AG09309 (cell line): ENCODE measurements around the gene EEF1AKMT3.

Source experiments
- DNase-seq: peaks from one replicate; pipeline ENCODE4 v3.0.0-alpha.2; 2010; ENCODE audit warnings: low read depth
- H3K4me3 ChIP-seq: 2 replicates; pipeline ENCODE4 v1.5.1; 2011; ENCODE audit warnings: mild to moderate bottlenecking, low read depth, low read length, moderate library complexity; ENCODE audit not compliant: control insufficient read depth
- TF ChIP-seq, protein P1 (sequence below): IDR thresholded peaks from 2 replicates; pipeline ENCODE4 v1.5.1; 2011; ENCODE audit warnings: mild to moderate bottlenecking, low read depth, low read length, inconsistent platforms; ENCODE audit not compliant: insufficient read depth, control insufficient read depth; ENCODE audit errors: missing control alignments

The EEF1AKMT3 gene

DNA sequence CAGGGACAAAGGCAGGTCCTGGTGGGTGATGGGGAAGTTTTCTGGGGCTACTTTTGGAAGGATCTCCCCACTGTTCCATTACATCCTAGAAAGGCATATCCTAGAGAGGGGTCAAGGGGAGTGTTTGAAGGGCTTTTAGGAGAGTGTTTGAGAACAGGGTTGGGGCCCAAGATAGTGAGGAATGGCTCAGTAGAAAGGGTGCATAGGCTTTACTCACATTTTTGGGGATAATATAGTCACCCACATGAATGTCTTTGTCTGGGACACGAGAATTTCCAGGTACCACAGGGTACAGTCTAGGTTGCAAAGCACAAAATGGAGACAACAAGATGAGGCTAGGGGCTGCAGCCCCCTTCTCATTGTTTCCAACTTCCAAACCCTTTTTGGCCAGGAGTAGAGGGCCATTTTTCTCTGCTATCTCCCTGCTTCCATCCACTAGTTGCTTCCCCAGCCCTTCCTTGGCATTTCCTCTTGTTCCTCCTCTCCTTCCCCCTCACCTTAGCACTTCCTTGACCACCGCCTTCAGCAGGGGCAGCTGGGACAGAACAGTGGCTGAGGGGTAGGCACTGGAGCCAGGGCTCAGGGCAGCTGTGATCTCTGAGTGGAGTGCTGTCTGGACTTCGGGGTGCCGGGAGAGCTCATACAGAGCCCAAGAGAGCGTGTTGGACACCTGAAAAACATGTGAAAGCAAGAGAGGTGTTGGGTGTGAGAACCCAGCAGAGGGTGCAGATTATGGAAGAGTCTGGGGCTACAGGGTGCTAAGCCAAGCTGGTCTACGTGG, 8.3 kb upstream of the EEF1AKMT3 start:
- no peak for DNase-seq
- TF ChIP-seq, protein P1, sequence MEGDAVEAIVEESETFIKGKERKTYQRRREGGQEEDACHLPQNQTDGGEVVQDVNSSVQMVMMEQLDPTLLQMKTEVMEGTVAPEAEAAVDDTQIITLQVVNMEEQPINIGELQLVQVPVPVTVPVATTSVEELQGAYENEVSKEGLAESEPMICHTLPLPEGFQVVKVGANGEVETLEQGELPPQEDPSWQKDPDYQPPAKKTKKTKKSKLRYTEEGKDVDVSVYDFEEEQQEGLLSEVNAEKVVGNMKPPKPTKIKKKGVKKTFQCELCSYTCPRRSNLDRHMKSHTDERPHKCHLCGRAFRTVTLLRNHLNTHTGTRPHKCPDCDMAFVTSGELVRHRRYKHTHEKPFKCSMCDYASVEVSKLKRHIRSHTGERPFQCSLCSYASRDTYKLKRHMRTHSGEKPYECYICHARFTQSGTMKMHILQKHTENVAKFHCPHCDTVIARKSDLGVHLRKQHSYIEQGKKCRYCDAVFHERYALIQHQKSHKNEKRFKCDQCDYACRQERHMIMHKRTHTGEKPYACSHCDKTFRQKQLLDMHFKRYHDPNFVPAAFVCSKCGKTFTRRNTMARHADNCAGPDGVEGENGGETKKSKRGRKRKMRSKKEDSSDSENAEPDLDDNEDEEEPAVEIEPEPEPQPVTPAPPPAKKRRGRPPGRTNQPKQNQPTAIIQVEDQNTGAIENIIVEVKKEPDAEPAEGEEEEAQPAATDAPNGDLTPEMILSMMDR: no peak
- H3K4me3 ChIP-seq: no peak overlapping the region

DNA sequence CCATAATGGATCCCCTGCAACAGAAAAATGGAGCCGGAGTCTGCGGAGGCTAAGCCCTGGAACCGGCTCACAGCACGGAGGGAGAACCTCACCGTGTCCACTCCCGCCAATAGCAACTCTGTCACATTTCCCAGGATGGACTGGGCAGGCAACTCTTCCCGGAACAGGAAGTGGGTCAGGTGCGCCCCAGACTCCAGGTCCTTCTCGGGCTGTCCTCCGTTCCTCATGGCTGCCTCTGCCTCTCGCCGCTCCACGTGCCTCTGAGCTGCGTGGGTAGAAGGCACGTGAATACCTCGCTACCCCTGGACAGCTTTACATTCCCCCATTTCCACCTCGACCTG, 7.8 kb upstream of the EEF1AKMT3 start:
- no peak for DNase-seq
- TF ChIP-seq, protein P1: no peak
- peak overlapping the region; percentile 39 for H3K4me3 ChIP-seq

DNA sequence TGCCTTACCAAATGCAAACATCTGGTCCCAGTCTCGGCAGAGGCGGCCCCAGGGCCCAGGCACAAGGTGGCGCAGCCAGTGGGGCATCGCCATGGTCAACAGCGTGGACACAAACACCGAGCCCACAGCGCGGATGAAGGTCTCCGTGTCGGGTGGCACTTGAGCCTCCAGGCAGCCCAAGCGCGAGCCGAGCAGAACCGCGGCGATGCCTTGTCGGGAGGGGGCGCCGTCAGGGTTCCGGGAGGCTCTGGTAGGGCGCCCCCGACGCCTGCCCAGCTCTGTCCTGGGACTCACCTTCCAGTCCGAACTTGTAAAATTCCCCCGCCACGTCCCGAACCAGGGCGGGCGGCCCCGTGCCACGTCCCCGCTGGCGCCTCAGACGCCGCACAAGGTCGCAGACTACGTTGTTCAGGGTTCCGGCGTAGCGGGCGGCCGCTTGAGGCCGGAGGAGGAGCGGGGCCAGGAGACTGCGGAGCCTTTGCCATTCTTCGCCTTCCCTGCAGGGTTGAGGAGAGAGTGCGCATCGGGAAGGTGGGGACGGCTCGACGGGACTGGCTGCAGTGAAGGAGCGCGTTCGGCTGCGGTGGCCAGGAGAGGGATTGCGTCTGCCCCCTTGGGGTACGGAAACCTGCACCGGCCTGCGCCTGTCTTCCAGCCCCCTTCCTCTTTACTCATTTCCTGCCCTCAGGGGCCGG, 7.3 kb upstream of the EEF1AKMT3 start:
- DNase-seq: no peak
- peak overlapping the region; percentile 39 for H3K4me3 ChIP-seq
- TF ChIP-seq, protein P1: peak; percentile 53

DNA sequence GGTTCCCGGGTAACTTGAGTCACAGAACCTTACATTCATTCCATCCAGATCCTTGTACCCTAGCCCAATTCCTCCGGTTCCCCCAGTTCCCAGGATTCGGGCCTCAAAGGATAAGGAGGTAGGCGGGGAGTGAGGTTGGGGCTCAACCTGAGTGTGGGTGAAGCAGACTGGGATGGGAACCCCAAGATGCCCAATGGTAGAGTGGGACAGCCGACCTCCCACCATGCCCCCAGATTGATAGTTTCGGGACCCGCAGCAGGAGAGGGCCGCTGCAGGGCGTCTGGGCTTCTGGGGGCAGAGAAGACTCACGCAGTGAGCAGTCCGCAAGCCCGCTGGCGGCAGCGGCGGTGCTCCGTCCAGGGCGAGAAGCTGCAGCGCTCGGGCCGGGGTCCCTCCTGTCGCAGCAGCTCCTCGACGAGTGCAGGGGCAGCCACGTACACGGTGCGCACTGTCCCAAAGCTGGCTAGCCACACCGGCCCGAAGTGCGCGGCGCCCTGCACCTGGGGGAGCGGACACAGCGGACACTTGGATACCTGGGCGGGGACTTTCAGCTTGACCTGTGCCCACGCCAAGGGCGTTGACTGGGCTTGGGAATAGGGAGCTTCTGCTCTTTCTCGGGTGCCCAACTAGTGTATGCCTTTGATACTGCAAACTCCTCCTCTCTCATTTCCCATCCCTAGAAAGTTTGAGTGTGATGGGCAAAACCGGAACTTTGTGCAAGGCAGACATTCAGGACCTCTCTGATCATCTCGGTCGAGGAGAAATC, 6.5 kb upstream of the EEF1AKMT3 start:
- DNase-seq: no peak

DNA sequence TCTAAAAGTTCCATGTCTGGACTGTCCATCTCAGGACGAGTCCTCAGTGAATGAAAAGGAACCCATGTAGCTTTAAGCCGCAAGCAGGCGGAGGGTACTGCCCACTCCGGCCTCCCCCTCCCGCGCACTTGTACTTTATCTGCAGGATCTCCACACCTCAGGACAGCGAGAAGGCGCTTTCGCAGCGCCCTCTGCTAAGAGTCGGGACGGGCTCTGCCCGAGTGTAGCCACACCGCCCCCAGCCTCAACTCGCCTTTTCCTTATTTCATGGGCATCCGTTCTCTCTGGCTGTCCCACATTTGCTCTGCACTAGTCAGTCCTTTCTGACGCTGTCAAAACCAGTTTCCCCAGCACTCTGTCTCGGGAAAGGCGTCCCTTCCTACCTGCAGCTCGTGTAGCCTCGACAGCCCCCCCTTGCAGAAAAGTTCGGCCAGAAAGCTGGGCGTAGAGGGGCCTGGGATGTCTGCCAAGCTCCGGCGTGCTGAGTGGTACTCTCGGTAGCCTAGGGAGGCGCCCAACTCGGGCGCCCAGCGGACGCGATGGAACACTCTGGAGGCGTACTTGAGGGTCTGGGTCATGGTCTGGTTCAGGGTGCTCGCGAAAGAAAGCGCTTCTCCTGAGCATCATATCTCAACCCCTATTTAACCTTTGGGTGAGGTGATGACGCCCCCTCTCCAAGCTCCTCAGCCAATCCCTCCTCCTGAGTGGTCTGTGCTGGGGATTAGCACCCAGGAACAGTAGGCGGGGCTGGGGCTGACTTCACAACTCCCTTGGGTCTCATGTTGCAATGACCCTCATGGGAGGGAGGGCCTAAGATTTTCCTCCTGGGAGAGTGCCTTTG, 5.7 kb upstream of the EEF1AKMT3 start, which contains the start of gene CYP27B1:
Gene CYP27B1, minus strand, starts transcription at position 615 of the 841 bp plus-strand sequence. Its CDS starts 37 bp downstream, at position 578.
- H3K4me3 ChIP-seq: peak within 1 kb of the TSS; percentile 39
- DNase-seq: no peak

More for the DNA sequence above, 6.5 kb upstream of the EEF1AKMT3 start:
- TF ChIP-seq, protein P1: no peak
- H3K4me3 ChIP-seq: peak overlapping the region; percentile 39

More for the DNA sequence above, 5.7 kb upstream of the EEF1AKMT3 start, which contains the start of gene CYP27B1:
- TF ChIP-seq, protein P1: no peak
